ENCODE results near the gene MIDN.

MIDN gene

GRCh38 chr19:1220477-1220930, 27.9 kb upstream of the MIDN start:
- DNase-seq, result no peak

- DNase-seq, result peak in 40 of 56 donors; percentile 18 to 81 (median 52)
Measured at GRCh38 chr19:1220976-1221903, 27.1 kb upstream of the MIDN start.

GRCh38 chr19:1221904-1222255, 26.5 kb upstream of the MIDN start:
- DNase-seq, result no peak

- DNase-seq, result no peak
Measured at GRCh38 chr19:1222394-1222793, 26.0 kb upstream of the MIDN start.

- no peak for DNase-seq
Measured at GRCh38 chr19:1223018-1223855, 25.1 kb upstream of the MIDN start.

- no peak for DNase-seq
Measured at GRCh38 chr19:1224047-1224825, 24.1 kb upstream of the MIDN start.

- DNase-seq, result no peak
Measured at GRCh38 chr19:1224847-1225246, 23.5 kb upstream of the MIDN start.

GRCh38 chr19:1225440-1226226, 22.8 kb upstream of the MIDN start:
- no peak for DNase-seq

GRCh38 chr19:1226227-1226518, 22.2 kb upstream of the MIDN start:
- no peak for DNase-seq

GRCh38 chr19:1226522-1227303, 21.7 kb upstream of the MIDN start:
- no peak for DNase-seq

GRCh38 chr19:1227304-1228054, 20.9 kb upstream of the MIDN start:
- peak in 1 of 56 donors; percentile 62 for DNase-seq

- no peak for DNase-seq
Measured at GRCh38 chr19:1228161-1228957, 20.0 kb upstream of the MIDN start.

GRCh38 chr19:1229056-1229923, 19.1 kb upstream of the MIDN start:
- no peak for DNase-seq

GRCh38 chr19:1229924-1230782, 18.2 kb upstream of the MIDN start:
- DNase-seq, result no peak

GRCh38 chr19:1230783-1231489, 17.4 kb upstream of the MIDN start:
- DNase-seq, result no peak
